Memory B cell (primary cell): ENCODE results near the gene STIM1.
A peak's percentile ranks its signal among the peaks of the same experiment; 100 is the strongest.

Source experiments
- ATAC-seq: fragments of 150-1000 bp; cut with Tn5 transposase; 2 replicates; pipeline ENCODE4 v1.10.0; 2021; ENCODE audit warnings: low read depth, mild to moderate bottlenecking, moderate library complexity
- DNase-seq, 2 donors: peaks; one replicate each; pipeline ENCODE4 v3.0.0; 2022; ENCODE audit warnings: low spot score in 2 of 2
- H3K27ac Mint-ChIP-seq: one replicate; pipeline ENCODE4 v1.8.0; 2022; ENCODE audit warnings: mild to moderate bottlenecking, moderate library complexity, mixed read lengths
- H3K27me3 Mint-ChIP-seq: one replicate; pipeline ENCODE4 v1.8.0; 2022; ENCODE audit warnings: mixed read lengths
- H3K36me3 Mint-ChIP-seq: one replicate; pipeline ENCODE4 v1.8.0; 2022; ENCODE audit warnings: mild to moderate bottlenecking, mixed read lengths
- H3K4me1 Mint-ChIP-seq: one replicate; pipeline ENCODE4 v1.8.0; 2022; ENCODE audit warnings: mixed read lengths
- H3K4me3 Mint-ChIP-seq: one replicate; pipeline ENCODE4 v1.8.0; 2022; ENCODE audit warnings: mild to moderate bottlenecking, moderate library complexity, mixed read lengths
- H3K9me3 Mint-ChIP-seq: one replicate; pipeline ENCODE4 v1.8.0; 2022; ENCODE audit warnings: mixed read lengths

Gene STIM1

DNA sequence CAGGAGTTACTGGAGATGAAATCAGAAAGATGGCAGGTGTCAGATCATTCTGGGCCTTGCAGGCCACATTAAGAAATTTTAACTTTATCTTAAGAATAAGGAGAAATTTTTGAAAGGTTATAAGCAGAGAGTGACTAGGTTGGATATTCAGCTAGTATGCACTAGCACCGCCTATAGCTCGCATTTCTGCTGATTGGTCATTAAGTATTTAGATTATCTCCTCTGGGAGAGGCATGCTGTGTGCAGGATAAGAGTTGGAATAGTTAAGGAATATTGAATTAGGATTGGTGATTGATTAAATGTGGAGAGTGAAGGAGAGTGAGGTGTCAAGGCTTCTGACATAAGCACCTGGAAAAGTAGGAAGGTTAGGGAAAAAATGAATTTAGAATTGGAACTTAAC, 100.6 kb downstream of the STIM1 start:
- H3K4me3 Mint-ChIP-seq, result no peak overlapping the region
- DNase-seq (no peak), ATAC-seq (no peak)
- H3K27ac Mint-ChIP-seq, result no peak overlapping the region
- H3K36me3 Mint-ChIP-seq, result peaks cover 6% of the 10 kb centered on the region
- no peaks in the 10 kb centered on the region for H3K9me3 Mint-ChIP-seq
- no peaks in the 10 kb centered on the region for H3K27me3 Mint-ChIP-seq
- H3K4me1 Mint-ChIP-seq, result peaks cover 50% of the 10 kb centered on the region

DNA sequence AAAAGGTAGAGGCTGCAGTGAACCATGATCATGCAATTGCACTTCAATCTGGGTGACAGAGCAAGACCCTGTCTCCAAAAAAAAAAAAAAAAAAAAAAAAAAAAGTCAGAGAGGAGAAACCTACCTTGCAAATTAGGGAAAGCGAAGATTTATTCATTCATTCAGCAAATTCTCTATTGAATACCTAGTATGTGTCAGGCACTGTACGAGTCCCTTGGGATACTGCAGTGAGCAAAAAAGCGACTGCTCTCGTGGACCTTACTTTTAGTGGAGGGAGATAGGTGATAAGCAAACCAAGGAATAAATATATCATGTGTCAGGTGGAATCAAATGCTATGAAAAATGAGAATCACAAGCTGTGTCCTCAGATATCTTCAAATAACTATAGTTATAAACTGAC, 101.3 kb downstream of the STIM1 start:
- no peak for DNase-seq
- no peaks in the 10 kb centered on the region for H3K9me3 Mint-ChIP-seq
- no peak overlapping the region for H3K27ac Mint-ChIP-seq
- H3K4me3 Mint-ChIP-seq, result no peak overlapping the region
- H3K4me1 Mint-ChIP-seq, result peaks cover 49% of the 10 kb centered on the region
- no peaks in the 10 kb centered on the region for H3K27me3 Mint-ChIP-seq
- H3K36me3 Mint-ChIP-seq, result peaks cover 6% of the 10 kb centered on the region
- ATAC-seq, result no peak

- DNase-seq (no peak), ATAC-seq (no peak)
- Mint-ChIP-seq H3K9me3 (no peaks in the 10 kb centered on the region), H3K36me3 (peaks cover 6% of the 10 kb centered on the region), H3K4me3 (no peak overlapping the region), H3K4me1 (peaks cover 52% of the 10 kb centered on the region), H3K27me3 (no peaks in the 10 kb centered on the region), H3K27ac (no peak overlapping the region)
These were observed 102.0 kb downstream of the STIM1 start for GRCh38 chr11:3957437-3957836.

- no peaks in the 10 kb centered on the region for H3K9me3 Mint-ChIP-seq
- ATAC-seq (no peak), DNase-seq (no peak)
- H3K4me1 Mint-ChIP-seq, result peaks cover 51% of the 10 kb centered on the region
- H3K27me3 Mint-ChIP-seq, result no peaks in the 10 kb centered on the region
- H3K36me3 Mint-ChIP-seq, result peaks cover 6% of the 10 kb centered on the region
- no peak overlapping the region for H3K4me3 Mint-ChIP-seq
- H3K27ac Mint-ChIP-seq, result no peak overlapping the region
These were observed 102.8 kb downstream of the STIM1 start for GRCh38 chr11:3958281-3958680.

GRCh38 chr11:3959015-3959902, 103.8 kb downstream of the STIM1 start:
- Mint-ChIP-seq H3K27ac (no peak overlapping the region), H3K4me1 (peaks cover 49% of the 10 kb centered on the region), H3K4me3 (no peak overlapping the region), H3K27me3 (no peaks in the 10 kb centered on the region), H3K36me3 (peaks cover 6% of the 10 kb centered on the region), H3K9me3 (no peaks in the 10 kb centered on the region)
- DNase-seq (no peak), ATAC-seq (peak; percentile 26)

- ATAC-seq (no peak), DNase-seq (no peak)
- peaks cover 45% of the 10 kb centered on the region for H3K4me1 Mint-ChIP-seq
- no peak overlapping the region for H3K27ac Mint-ChIP-seq
- H3K4me3 Mint-ChIP-seq, result no peak overlapping the region
- H3K9me3 Mint-ChIP-seq, result no peaks in the 10 kb centered on the region
- H3K27me3 Mint-ChIP-seq, result no peaks in the 10 kb centered on the region
- peaks cover 4% of the 10 kb centered on the region for H3K36me3 Mint-ChIP-seq
These were observed 104.4 kb downstream of the STIM1 start for GRCh38 chr11:3959903-3960265.

GRCh38 chr11:3962406-3962840, 107.0 kb downstream of the STIM1 start:
- no peak overlapping the region for H3K27ac Mint-ChIP-seq
- no peak for DNase-seq
- no peak for ATAC-seq
- H3K4me1 Mint-ChIP-seq, result peaks cover 32% of the 10 kb centered on the region
- peaks cover 4% of the 10 kb centered on the region for H3K36me3 Mint-ChIP-seq
- H3K9me3 Mint-ChIP-seq, result no peaks in the 10 kb centered on the region
- no peak overlapping the region for H3K4me3 Mint-ChIP-seq
- no peaks in the 10 kb centered on the region for H3K27me3 Mint-ChIP-seq

DNA sequence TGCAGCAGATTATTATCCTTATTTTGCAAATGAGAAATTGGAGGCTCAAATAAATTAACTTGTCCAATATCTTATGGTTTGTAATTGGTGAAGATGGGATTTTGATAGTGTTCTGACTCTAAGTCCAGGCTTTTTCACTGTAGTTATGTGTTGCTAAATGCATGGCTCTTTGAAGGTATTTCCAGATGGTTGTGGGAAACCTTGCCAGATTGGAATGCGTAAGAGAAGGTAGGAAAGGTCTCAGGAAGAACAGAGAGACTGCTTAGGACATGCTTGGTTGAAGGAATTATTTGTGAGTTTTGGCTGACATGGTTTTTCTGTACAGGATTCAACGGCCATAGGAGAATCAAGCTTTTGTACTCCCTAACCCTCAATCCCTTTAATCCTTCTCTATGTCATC, 108.6 kb downstream of the STIM1 start:
- Mint-ChIP-seq H3K27ac (no peak overlapping the region), H3K27me3 (no peaks in the 10 kb centered on the region), H3K9me3 (no peaks in the 10 kb centered on the region), H3K4me1 (peaks cover 23% of the 10 kb centered on the region), H3K36me3 (peaks cover 13% of the 10 kb centered on the region), H3K4me3 (no peak overlapping the region)
- no peak for ATAC-seq
- no peak for DNase-seq

DNA sequence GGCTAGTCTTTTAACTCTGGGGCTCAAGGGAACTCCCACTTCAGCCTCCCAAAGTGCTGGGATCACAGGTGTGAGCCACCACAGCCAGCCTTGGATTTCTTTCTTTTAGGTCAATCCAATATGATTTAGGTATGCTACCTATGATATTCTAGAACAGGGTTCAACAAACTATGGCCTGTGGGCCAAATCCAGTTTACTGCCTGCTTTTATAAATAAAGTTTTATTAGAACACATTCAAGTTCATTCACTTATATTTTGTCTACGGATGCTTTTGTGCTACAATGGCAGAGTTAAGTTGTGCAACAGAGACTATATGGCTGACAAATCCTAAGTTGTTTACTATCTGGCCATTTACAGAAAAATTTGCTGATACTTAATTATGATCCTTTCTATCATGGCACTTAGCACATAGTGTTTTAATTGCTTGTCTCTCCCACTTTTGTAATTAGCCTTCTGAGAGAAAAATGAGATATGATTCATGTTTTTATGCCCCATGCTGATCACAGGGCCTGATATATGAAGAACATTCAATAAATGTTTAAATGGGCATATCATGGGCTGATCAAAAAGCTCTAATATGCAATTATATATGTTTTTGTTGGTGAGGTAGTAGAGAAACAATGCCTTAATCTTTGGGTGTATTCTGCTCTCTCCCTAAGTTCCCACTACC, 109.6 kb downstream of the STIM1 start:
- Mint-ChIP-seq H3K4me1 (peaks cover 19% of the 10 kb centered on the region), H3K9me3 (no peaks in the 10 kb centered on the region), H3K27ac (no peak overlapping the region), H3K27me3 (no peaks in the 10 kb centered on the region), H3K4me3 (no peak overlapping the region), H3K36me3 (peaks cover 14% of the 10 kb centered on the region)
- DNase-seq, result no peak
- no peak for ATAC-seq

GRCh38 chr11:3967695-3968094, 112.2 kb downstream of the STIM1 start:
- Mint-ChIP-seq H3K4me1 (peaks cover 9% of the 10 kb centered on the region), H3K4me3 (no peak overlapping the region), H3K9me3 (no peaks in the 10 kb centered on the region), H3K36me3 (peaks cover 16% of the 10 kb centered on the region), H3K27me3 (no peaks in the 10 kb centered on the region), H3K27ac (no peak overlapping the region)
- DNase-seq (no peak), ATAC-seq (no peak)

DNA sequence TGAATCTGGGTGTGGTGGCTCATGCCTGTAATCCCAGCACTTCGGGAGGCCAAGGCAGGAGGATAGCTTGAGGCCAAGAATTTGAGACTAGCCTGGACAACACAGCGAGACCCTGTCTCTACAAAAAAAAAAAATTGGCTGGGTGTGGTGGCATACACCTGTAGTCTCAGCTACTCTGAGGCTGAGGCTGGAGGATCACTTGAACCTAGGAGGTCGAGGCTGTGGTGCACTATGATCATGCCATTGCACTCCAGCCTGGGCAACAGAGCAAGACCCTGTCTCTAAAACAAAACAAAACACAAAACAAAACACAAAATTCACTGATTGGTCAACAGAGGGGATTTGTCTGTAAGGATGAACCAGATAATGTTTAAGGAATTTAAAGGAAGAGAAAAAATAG, 113.7 kb downstream of the STIM1 start:
- Mint-ChIP-seq H3K36me3 (peaks cover 21% of the 10 kb centered on the region), H3K27ac (no peak overlapping the region), H3K27me3 (no peaks in the 10 kb centered on the region), H3K4me3 (no peak overlapping the region), H3K9me3 (no peaks in the 10 kb centered on the region), H3K4me1 (peaks cover 10% of the 10 kb centered on the region)
- DNase-seq (no peak), ATAC-seq (no peak)

DNA sequence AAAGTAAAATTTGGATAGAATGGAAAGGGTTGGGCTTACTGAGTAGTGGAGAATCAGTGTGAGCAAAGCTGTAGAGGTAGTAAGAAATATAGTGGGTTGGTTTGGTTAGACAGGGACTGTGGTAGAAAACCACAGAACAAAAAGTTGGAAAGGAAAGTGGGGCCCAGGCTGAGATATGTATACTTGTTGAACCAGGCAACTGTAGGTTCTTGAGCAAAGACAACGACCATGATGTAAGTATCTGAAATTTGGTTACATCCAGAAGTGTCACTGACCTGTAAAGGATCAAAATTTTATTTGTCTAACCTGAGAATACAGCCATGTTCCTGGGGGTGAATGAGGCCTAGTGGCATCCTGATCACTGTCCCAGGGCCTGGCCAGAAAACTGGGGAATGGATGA, 114.1 kb downstream of the STIM1 start:
- no peak overlapping the region for H3K4me3 Mint-ChIP-seq
- no peak overlapping the region for H3K27ac Mint-ChIP-seq
- peaks cover 10% of the 10 kb centered on the region for H3K4me1 Mint-ChIP-seq
- peaks cover 21% of the 10 kb centered on the region for H3K36me3 Mint-ChIP-seq
- DNase-seq (no peak), ATAC-seq (no peak)
- no peaks in the 10 kb centered on the region for H3K9me3 Mint-ChIP-seq
- H3K27me3 Mint-ChIP-seq, result no peaks in the 10 kb centered on the region

- DNase-seq, result no peak
- peaks cover 10% of the 10 kb centered on the region for H3K4me1 Mint-ChIP-seq
- H3K27me3 Mint-ChIP-seq, result no peaks in the 10 kb centered on the region
- peak overlapping the region; percentile 72 for H3K27ac Mint-ChIP-seq
- H3K9me3 Mint-ChIP-seq, result no peaks in the 10 kb centered on the region
- no peak overlapping the region for H3K4me3 Mint-ChIP-seq
- ATAC-seq, result no peak
- peaks cover 21% of the 10 kb centered on the region for H3K36me3 Mint-ChIP-seq
These were observed 114.6 kb downstream of the STIM1 start for GRCh38 chr11:3970108-3970507.

DNA sequence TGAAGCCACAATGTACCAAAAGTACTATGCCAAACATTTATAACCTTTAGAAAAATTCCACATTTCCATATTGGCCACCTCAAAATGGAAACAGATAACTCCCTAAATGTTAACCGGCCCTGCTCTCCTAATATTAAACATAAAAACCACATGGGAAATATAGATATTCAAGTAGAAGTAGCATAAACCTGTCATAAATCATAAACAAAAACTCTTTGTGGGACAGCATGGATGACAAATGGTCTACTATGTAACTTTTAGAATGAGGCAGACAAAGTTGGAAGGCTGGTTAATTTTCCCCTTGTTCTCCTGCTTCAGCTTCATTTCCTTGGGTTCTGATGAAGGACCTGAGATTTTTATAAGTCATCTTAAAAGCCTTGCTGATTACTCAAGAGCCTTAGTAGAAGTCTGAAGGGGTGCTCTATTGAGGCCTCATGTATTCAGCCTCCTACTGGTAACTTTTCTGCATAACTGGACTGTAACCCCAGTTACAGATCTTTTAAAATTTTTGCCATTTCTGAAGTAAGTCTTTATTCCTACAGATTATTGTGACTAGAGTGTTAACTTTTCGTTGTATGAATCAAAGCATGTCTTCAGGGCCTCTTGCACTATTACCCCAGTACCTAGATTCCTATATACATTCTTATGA, 116.4 kb downstream of the STIM1 start:
- no peaks in the 10 kb centered on the region for H3K9me3 Mint-ChIP-seq
- no peak overlapping the region for H3K27ac Mint-ChIP-seq
- peaks cover 10% of the 10 kb centered on the region for H3K4me1 Mint-ChIP-seq
- ATAC-seq (peak; percentile 65), DNase-seq (no peak)
- H3K36me3 Mint-ChIP-seq, result peaks cover 23% of the 10 kb centered on the region
- H3K27me3 Mint-ChIP-seq, result no peaks in the 10 kb centered on the region
- H3K4me3 Mint-ChIP-seq, result no peak overlapping the region
